Activated CD4-positive, alpha-beta T cell treated with anti-CD3 and anti-CD28 coated beads for 36 hours (primary cell): ENCODE measurements around the gene PRSS2. TPM values are rescaled to one million over a fixed set of nuclear protein-coding genes. Genes with fewer than 3 reads are reported as not detected.
"Not testable (repeated sequence)": the region's sequence is repeated elsewhere in the genome, so short reads cannot be mapped to it uniquely, and the experiment has no call there.

Experiments used
- ATAC-seq: fragments of 200-7000 bp; cut with Tn5 transposase; one replicate; pipeline ENCODE4 v1.10.0; 2021; ENCODE audit warnings: mild to moderate bottlenecking, moderate library complexity
- CTCF ChIA-PET: fragments of 350-600 bp; sonication (Branson Sonifier 250); formaldehyde crosslinking; loops from one replicate; lab custom pipeline; 2021; ENCODE audit warnings: antibody characterized with exemption; lab: Charles Lee
- POLR2A ChIA-PET: fragments of 350-600 bp; sonication (Branson Sonifier 250); formaldehyde crosslinking; loops from one replicate; lab custom pipeline; 2021; ENCODE audit warnings: antibody characterized with exemption, inconsistent platforms; lab: Charles Lee
- DNase-seq: peaks from one replicate; pipeline ENCODE4 v3.0.0-alpha.2; 2020
- H3K27ac Mint-ChIP-seq: one replicate; pipeline ENCODE4 v1.8.0; 2021; ENCODE audit warnings: mixed read lengths
- H3K27me3 Mint-ChIP-seq: one replicate; pipeline ENCODE4 v1.8.0; 2021; ENCODE audit warnings: mixed read lengths
- H3K36me3 Mint-ChIP-seq: one replicate; pipeline ENCODE4 v1.8.0; 2021; ENCODE audit warnings: low read depth, mixed read lengths
- H3K4me1 Mint-ChIP-seq: one replicate; pipeline ENCODE4 v1.8.0; 2021; ENCODE audit warnings: mixed read lengths
- H3K4me3 Mint-ChIP-seq: one replicate; pipeline ENCODE4 v1.8.0; 2021; ENCODE audit warnings: mild to moderate bottlenecking, moderate library complexity, mixed read lengths
- H3K9me3 Mint-ChIP-seq: one replicate; pipeline ENCODE4 v1.8.0; 2021; ENCODE audit warnings: low read depth, mixed read lengths
- intact Hi-C, 2 experiments: fragments of 100-400 bp; cut with DNase I in 1 of 2; cut with micrococcal nuclease in 1 of 2; formaldehyde crosslinking; loops; one replicate each; pipeline versions ENCODE4 v1.14.2 to v1.15.1; 2022 to 2024; cut with DNase I, micrococcal nuclease
- total RNA-seq, 2 experiments: library from RNA; stranded (reverse); gene quantifications; one replicate each; pipeline ENCODE4 v1.2.3, GENCODE V29; 2021

The PRSS2 gene
- total RNA-seq, 2 experiments from 2014 or later, result not detected

- Mint-ChIP-seq H3K4me3 (no peak overlapping the region), H3K27ac (no peak overlapping the region), H3K36me3 (peaks cover 2% of the 10 kb centered on the region), H3K27me3 (no peaks in the 10 kb centered on the region), H3K9me3 (no peaks in the 10 kb centered on the region), H3K4me1 (no peaks in the 10 kb centered on the region)
- DNase-seq (no peak), ATAC-seq (no peak)
- ChIA-PET POLR2A (interaction anchor here (0.7 kb wide), 1 partner anchor 21 kb away, joined by 4 read pairs; no protein-coding TSS in a partner anchor), CTCF (interaction anchor here (0.9 kb wide), 1 partner anchor 185 kb away, joined by 3 read pairs; no protein-coding TSS in a partner anchor)
- intact Hi-C loops, result no loop called here
Measured at GRCh38 chr7:142776206-142776844, 5.6 kb downstream of the PRSS2 start.

GRCh38 chr7:142776845-142777225 lies 6.1 kb downstream of the PRSS2 start:
- CTCF ChIA-PET, result interaction anchor here (0.9 kb wide), 1 partner anchor 185 kb away, joined by 3 read pairs; no protein-coding TSS in a partner anchor
- H3K9me3 Mint-ChIP-seq, H3K27me3 Mint-ChIP-seq, H3K36me3 Mint-ChIP-seq, intact Hi-C loops, ATAC-seq, POLR2A ChIA-PET, DNase-seq, H3K4me1 Mint-ChIP-seq, H3K4me3 Mint-ChIP-seq, H3K27ac Mint-ChIP-seq: not testable (repeated sequence)

- ChIA-PET POLR2A (no interaction called here), CTCF (no interaction called here)
- intact Hi-C loops, result no loop called here
- no peak overlapping the region for H3K27ac Mint-ChIP-seq
- H3K9me3 Mint-ChIP-seq, result no peaks in the 10 kb centered on the region
- no peak for DNase-seq
- H3K36me3 Mint-ChIP-seq, result peaks cover 2% of the 10 kb centered on the region
- no peak overlapping the region for H3K4me3 Mint-ChIP-seq
- no peaks in the 10 kb centered on the region for H3K4me1 Mint-ChIP-seq
- no peaks in the 10 kb centered on the region for H3K27me3 Mint-ChIP-seq
- no peak for ATAC-seq
Measured at GRCh38 chr7:142777318-142777717, 6.5 kb downstream of the PRSS2 start.

GRCh38 chr7:142782922-142783900 lies 12.4 kb downstream of the PRSS2 start:
- POLR2A ChIA-PET, result interaction anchor here (0.6 to 1.5 kb wide), 4 partner anchors 25 to 248 kb away, joined by 4 to 13 read pairs (median 8); no protein-coding TSS in a partner anchor

GRCh38 chr7:142784096-142784495 lies 13.3 kb downstream of the PRSS2 start:
- Mint-ChIP-seq H3K36me3 (peaks cover 23% of the 10 kb centered on the region), H3K27me3 (no peaks in the 10 kb centered on the region), H3K4me1 (peaks cover 6% of the 10 kb centered on the region), H3K9me3 (no peaks in the 10 kb centered on the region), H3K4me3 (peak overlapping the region; percentile 66), H3K27ac (peak overlapping the region; percentile 72)
- ChIA-PET CTCF (interaction anchor here (1.3 to 4.5 kb wide), 6 partner anchors 12 to 180 kb away, joined by 3 to 127 read pairs (median 20); no protein-coding TSS in a partner anchor), POLR2A (interaction anchor here (2.5 kb wide), 2 partner anchors 14 to 25 kb away, joined by 82 to 112 read pairs; no protein-coding TSS in a partner anchor)
- intact Hi-C loops, result loop anchor here (5.0 kb wide), 2 partner anchors 72 to 97 kb away; no protein-coding TSS in a partner anchor
- ATAC-seq (no peak), DNase-seq (no peak)

More at GRCh38 chr7:142782922-142783900, 12.4 kb downstream of the PRSS2 start:
- DNase-seq (peak; percentile 87), ATAC-seq (peak; percentile 50)
- H3K9me3 Mint-ChIP-seq, result no peaks in the 10 kb centered on the region
- peaks cover 6% of the 10 kb centered on the region for H3K4me1 Mint-ChIP-seq
- H3K27me3 Mint-ChIP-seq, result no peaks in the 10 kb centered on the region
- H3K36me3 Mint-ChIP-seq, result peaks cover 15% of the 10 kb centered on the region
- intact Hi-C loops, result loop anchor here (1.0 to 5.0 kb wide), 7 partner anchors 71 to 249 kb away; no protein-coding TSS in a partner anchor
- peak overlapping the region; percentile 90 for H3K27ac Mint-ChIP-seq
- CTCF ChIA-PET, result interaction anchor here (0.6 to 4.5 kb wide), 27 partner anchors 12 to 456 kb away, joined by 3 to 127 read pairs (median 5); partner anchors contain the start of gene PIP
- H3K4me3 Mint-ChIP-seq, result peak overlapping the region; percentile 66

- Mint-ChIP-seq H3K4me1 (peaks cover 6% of the 10 kb centered on the region), H3K9me3 (no peaks in the 10 kb centered on the region), H3K4me3 (peak overlapping the region; percentile 44), H3K27me3 (no peaks in the 10 kb centered on the region), H3K27ac (peak overlapping the region; percentile 77), H3K36me3 (peaks cover 30% of the 10 kb centered on the region)
- ATAC-seq (peak; percentile 10), DNase-seq (peak; percentile 47)
- ChIA-PET CTCF (interaction anchor here (0.6 to 4.5 kb wide), 5 partner anchors 15 to 181 kb away, joined by 3 to 127 read pairs (median 21); no protein-coding TSS in a partner anchor), POLR2A (interaction anchor here (2.5 kb wide), 2 partner anchors 13 to 24 kb away, joined by 82 to 112 read pairs; no protein-coding TSS in a partner anchor)
- intact Hi-C loops, result loop anchor here (1.0 to 5.0 kb wide), 4 partner anchors 24 to 97 kb away; no protein-coding TSS in a partner anchor
Measured at GRCh38 chr7:142784716-142785115, 13.9 kb downstream of the PRSS2 start.

- ChIA-PET POLR2A (interaction anchor here (0.5 to 2.5 kb wide), 6 partner anchors 12 to 149 kb away, joined by 4 to 112 read pairs (median 5); no protein-coding TSS in a partner anchor), CTCF (interaction anchor here (1.1 to 4.5 kb wide), 7 partner anchors 10 to 182 kb away, joined by 3 to 127 read pairs (median 4); no protein-coding TSS in a partner anchor)
- peaks cover 41% of the 10 kb centered on the region for H3K36me3 Mint-ChIP-seq
- peak overlapping the region; percentile 99 for H3K4me3 Mint-ChIP-seq
- peak overlapping the region; percentile 88 for H3K27ac Mint-ChIP-seq
- H3K27me3 Mint-ChIP-seq, result no peaks in the 10 kb centered on the region
- intact Hi-C loops, result loop anchor here (1.0 kb wide), 3 partner anchors 11 to 23 kb away; no protein-coding TSS in a partner anchor
- DNase-seq, result peak; percentile 87
- H3K4me1 Mint-ChIP-seq, result peaks cover 8% of the 10 kb centered on the region
- no peaks in the 10 kb centered on the region for H3K9me3 Mint-ChIP-seq
- peak; percentile 84 for ATAC-seq
Measured at GRCh38 chr7:142785841-142786250, 15.1 kb downstream of the PRSS2 start.

GRCh38 chr7:142787034-142787768 lies 16.4 kb downstream of the PRSS2 start:
- Mint-ChIP-seq H3K27ac (peak overlapping the region; percentile 99), H3K9me3 (no peaks in the 10 kb centered on the region), H3K27me3 (no peaks in the 10 kb centered on the region), H3K4me1 (peaks cover 10% of the 10 kb centered on the region), H3K36me3 (peaks cover 52% of the 10 kb centered on the region), H3K4me3 (peak overlapping the region; percentile 99)
- ATAC-seq (no peak), DNase-seq (no peak)
- ChIA-PET POLR2A (interaction anchor here (0.6 to 4.2 kb wide), 4 partner anchors 11 to 407 kb away, joined by 3 to 28 read pairs (median 4); no protein-coding TSS in a partner anchor), CTCF (interaction anchor here (2.3 to 4.9 kb wide), 2 partner anchors 22 to 26 kb away, joined by 9 to 57 read pairs; no protein-coding TSS in a partner anchor)
- intact Hi-C loops, result no loop called here

- H3K4me3 Mint-ChIP-seq, result peak overlapping the region; percentile 99
- no peaks in the 10 kb centered on the region for H3K9me3 Mint-ChIP-seq
- no peaks in the 10 kb centered on the region for H3K27me3 Mint-ChIP-seq
- peaks cover 58% of the 10 kb centered on the region for H3K36me3 Mint-ChIP-seq
- ChIA-PET CTCF (interaction anchor here (2.3 to 4.9 kb wide), 2 partner anchors 21 to 26 kb away, joined by 9 to 57 read pairs; no protein-coding TSS in a partner anchor), POLR2A (interaction anchor here (0.6 to 4.2 kb wide), 4 partner anchors 11 to 408 kb away, joined by 3 to 36 read pairs (median 16); no protein-coding TSS in a partner anchor)
- H3K4me1 Mint-ChIP-seq, result peaks cover 15% of the 10 kb centered on the region
- intact Hi-C loops, result loop anchor here in 1 of 2 experiments (1.0 kb wide), 1 partner anchor 9 kb away; no protein-coding TSS in a partner anchor
- ATAC-seq (no peak), DNase-seq (no peak)
- peak overlapping the region; percentile 99 for H3K27ac Mint-ChIP-seq
Measured at GRCh38 chr7:142787783-142788182, 17.0 kb downstream of the PRSS2 start.
